ENCODE data around the gene TSGA10IP.

Gene TSGA10IP

DNA sequence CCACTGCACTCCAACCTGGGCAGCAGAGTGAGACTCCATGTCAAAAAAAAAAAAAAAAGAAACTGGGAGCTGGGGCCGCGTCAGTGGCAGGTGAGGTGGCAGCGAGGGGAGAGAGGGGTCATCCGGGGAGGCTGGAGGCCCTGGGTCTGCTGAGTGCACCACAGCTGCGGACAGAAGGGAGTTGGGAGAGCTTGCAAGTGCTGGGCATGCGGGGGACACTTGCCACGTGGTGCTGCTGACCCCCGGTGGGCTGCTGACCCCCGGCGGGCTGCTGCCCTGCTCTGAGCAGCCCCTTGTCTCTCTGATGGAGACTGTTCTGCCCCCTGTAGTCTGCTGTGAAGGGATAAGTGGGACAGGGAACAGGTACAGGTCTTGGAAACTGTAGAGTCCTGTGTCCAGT is 23.4 kb upstream of the TSGA10IP start:
- no CpG with 5 or more reads among the region's 10 CpGs for WGBS (ENCODE audit: extremely low coverage, insufficient coverage, insufficient read length)
- H3K4me1 ChIP-seq (ENCODE audit: control insufficient read depth in 1 of 2, insufficient read depth in 2 of 2, low read length in 2 of 2): peaks cover 20 to 21% of the 10 kb centered on the region in 2 experiments
- H3K4me2 ChIP-seq (ENCODE audit: low read length): no peak overlapping the region
- peaks cover 2% of the 10 kb centered on the region for H3K9me3 ChIP-seq (ENCODE audit: insufficient read depth, low read depth, low read length)
- no peak overlapping the region for H2BK120ac ChIP-seq (ENCODE audit: insufficient read depth, low read length, poor library complexity)
- H3K27ac ChIP-seq (ENCODE audit: low read depth, low read length): no peak overlapping the region
- no peak overlapping the region for H3K9ac ChIP-seq (ENCODE audit: low read length)
- H3K4me3 ChIP-seq (ENCODE audit: low read depth, low read length): no peak overlapping the region
- no peak overlapping the region for H4K8ac ChIP-seq (ENCODE audit: low read depth, low read length)
- H2BK12ac ChIP-seq (ENCODE audit: low read length): no peak overlapping the region
- peaks cover 26 to 29% of the 10 kb centered on the region in 2 experiments for H3K36me3 ChIP-seq (ENCODE audit: control insufficient read depth in 1 of 2, insufficient read depth in 2 of 2, low read length in 2 of 2)
- no peak overlapping the region for H3K18ac ChIP-seq (ENCODE audit: low read length)
- H2AFZ ChIP-seq (ENCODE audit: insufficient read depth, low read length, poor library complexity): no peak overlapping the region
- H3K23ac ChIP-seq (ENCODE audit: low read length): no peak overlapping the region
- H3K79me1 ChIP-seq (ENCODE audit: low read length): peaks cover 8% of the 10 kb centered on the region
- peaks cover 10% of the 10 kb centered on the region for H3K79me2 ChIP-seq (ENCODE audit: control insufficient read depth, insufficient read depth, low read length, poor library complexity)
- no peaks in the 10 kb centered on the region for H3K27me3 ChIP-seq (ENCODE audit: insufficient read depth, low read length)
- no peak overlapping the region for H2BK5ac ChIP-seq (ENCODE audit: low read depth, low read length, poor library complexity)
- H3K4ac ChIP-seq (ENCODE audit: low read depth, low read length): no peak overlapping the region
- H3K14ac ChIP-seq (ENCODE audit: low read length): no peak overlapping the region
- DNase-seq: no peak
- no peak overlapping the region for H4K91ac ChIP-seq (ENCODE audit: low read depth, low read length)
- no peak overlapping the region for H2AK5ac ChIP-seq (ENCODE audit: low read length)
- no peak overlapping the region for H4K12ac ChIP-seq (ENCODE audit: low read depth, low read length)

DNA sequence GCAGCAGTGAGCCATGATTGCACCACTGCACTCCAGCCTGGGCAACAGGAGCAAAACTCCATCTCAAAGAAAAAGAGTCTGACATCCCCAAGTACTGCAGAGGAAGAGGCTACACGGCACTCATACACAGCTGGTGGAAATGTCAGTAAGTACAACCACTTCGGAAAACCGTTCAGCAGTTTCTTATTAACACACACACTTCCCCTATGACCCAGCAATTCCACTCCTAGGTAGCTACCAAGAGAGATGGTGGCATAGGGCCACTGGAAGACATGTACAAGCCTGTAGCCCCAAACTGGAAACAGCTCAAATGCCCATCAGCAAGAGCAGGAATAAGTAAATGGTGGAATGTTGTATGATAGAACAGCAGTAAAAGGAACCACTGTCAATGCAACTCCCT is 22.7 kb upstream of the TSGA10IP start:
- no peak overlapping the region for H3K4ac ChIP-seq (ENCODE audit: low read depth, low read length)
- peaks cover 21 to 24% of the 10 kb centered on the region in 2 experiments for H3K36me3 ChIP-seq (ENCODE audit: control insufficient read depth in 1 of 2, insufficient read depth in 2 of 2, low read length in 2 of 2)
- peaks cover 13 to 16% of the 10 kb centered on the region in 2 experiments for H3K4me1 ChIP-seq (ENCODE audit: control insufficient read depth in 1 of 2, insufficient read depth in 2 of 2, low read length in 2 of 2)
- no peak overlapping the region for H3K18ac ChIP-seq (ENCODE audit: low read length)
- DNase-seq: no peak
- H4K8ac ChIP-seq (ENCODE audit: low read depth, low read length): no peak overlapping the region
- H4K12ac ChIP-seq (ENCODE audit: low read depth, low read length): no peak overlapping the region
- no peak overlapping the region for H4K91ac ChIP-seq (ENCODE audit: low read depth, low read length)
- no peak overlapping the region for H2BK12ac ChIP-seq (ENCODE audit: low read length)
- no peak overlapping the region for H2AFZ ChIP-seq (ENCODE audit: insufficient read depth, low read length, poor library complexity)
- no peak overlapping the region for H3K23ac ChIP-seq (ENCODE audit: low read length)
- no CpG with 5 or more reads among the region's 3 CpGs for WGBS (ENCODE audit: extremely low coverage, insufficient coverage, insufficient read length)
- no peak overlapping the region for H3K9ac ChIP-seq (ENCODE audit: low read length)
- H3K79me2 ChIP-seq (ENCODE audit: control insufficient read depth, insufficient read depth, low read length, poor library complexity): peaks cover 10% of the 10 kb centered on the region
- no peak overlapping the region for H2AK5ac ChIP-seq (ENCODE audit: low read length)
- no peak overlapping the region for H3K4me3 ChIP-seq (ENCODE audit: low read depth, low read length)
- no peak overlapping the region for H2BK5ac ChIP-seq (ENCODE audit: low read depth, low read length, poor library complexity)
- H2BK120ac ChIP-seq (ENCODE audit: insufficient read depth, low read length, poor library complexity): no peak overlapping the region
- H3K79me1 ChIP-seq (ENCODE audit: low read length): peaks cover 8% of the 10 kb centered on the region
- H3K14ac ChIP-seq (ENCODE audit: low read length): no peak overlapping the region
- H3K4me2 ChIP-seq (ENCODE audit: low read length): no peak overlapping the region
- H3K27ac ChIP-seq (ENCODE audit: low read depth, low read length): no peak overlapping the region
- peaks cover 2% of the 10 kb centered on the region for H3K9me3 ChIP-seq (ENCODE audit: insufficient read depth, low read depth, low read length)
- H3K27me3 ChIP-seq (ENCODE audit: insufficient read depth, low read length): no peaks in the 10 kb centered on the region

GRCh38 chr11:65925397-65925796 is 19.9 kb upstream of the TSGA10IP start:
- Histone ChIP-seq H2BK120ac (ENCODE audit: insufficient read depth, low read length, poor library complexity) (no peak overlapping the region), H3K4me3 (ENCODE audit: low read depth, low read length) (no peak overlapping the region), H4K8ac (ENCODE audit: low read depth, low read length) (no peak overlapping the region), H3K9ac (ENCODE audit: low read length) (no peak overlapping the region), H3K4ac (ENCODE audit: low read depth, low read length) (no peak overlapping the region), H2AFZ (ENCODE audit: insufficient read depth, low read length, poor library complexity) (no peak overlapping the region), H3K4me1 (ENCODE audit: control insufficient read depth in 1 of 2, insufficient read depth in 2 of 2, low read length in 2 of 2) (peaks cover 2% of the 10 kb centered on the region in 2 experiments), H3K9me3 (ENCODE audit: insufficient read depth, low read depth, low read length) (peaks cover 4% of the 10 kb centered on the region), H3K79me2 (ENCODE audit: control insufficient read depth, insufficient read depth, low read length, poor library complexity) (no peaks in the 10 kb centered on the region), H3K23ac (ENCODE audit: low read length) (no peak overlapping the region), H3K4me2 (ENCODE audit: low read length) (no peak overlapping the region), H3K18ac (ENCODE audit: low read length) (no peak overlapping the region), H3K27me3 (ENCODE audit: insufficient read depth, low read length) (no peaks in the 10 kb centered on the region), H3K36me3 (ENCODE audit: control insufficient read depth in 1 of 2, insufficient read depth in 2 of 2, low read length in 2 of 2) (peaks cover 16 to 22% of the 10 kb centered on the region in 2 experiments), H2BK5ac (ENCODE audit: low read depth, low read length, poor library complexity) (no peak overlapping the region), H3K27ac (ENCODE audit: low read depth, low read length) (no peak overlapping the region), H2BK12ac (ENCODE audit: low read length) (no peak overlapping the region), H4K91ac (ENCODE audit: low read depth, low read length) (no peak overlapping the region), H2AK5ac (ENCODE audit: low read length) (no peak overlapping the region), H4K12ac (ENCODE audit: low read depth, low read length) (no peak overlapping the region), H3K79me1 (ENCODE audit: low read length) (no peaks in the 10 kb centered on the region), H3K14ac (ENCODE audit: low read length) (no peak overlapping the region)
- WGBS (ENCODE audit: extremely low coverage, insufficient coverage, insufficient read length): no CpG with 5 or more reads among the region's 2 CpGs
- DNase-seq: no peak

DNA sequence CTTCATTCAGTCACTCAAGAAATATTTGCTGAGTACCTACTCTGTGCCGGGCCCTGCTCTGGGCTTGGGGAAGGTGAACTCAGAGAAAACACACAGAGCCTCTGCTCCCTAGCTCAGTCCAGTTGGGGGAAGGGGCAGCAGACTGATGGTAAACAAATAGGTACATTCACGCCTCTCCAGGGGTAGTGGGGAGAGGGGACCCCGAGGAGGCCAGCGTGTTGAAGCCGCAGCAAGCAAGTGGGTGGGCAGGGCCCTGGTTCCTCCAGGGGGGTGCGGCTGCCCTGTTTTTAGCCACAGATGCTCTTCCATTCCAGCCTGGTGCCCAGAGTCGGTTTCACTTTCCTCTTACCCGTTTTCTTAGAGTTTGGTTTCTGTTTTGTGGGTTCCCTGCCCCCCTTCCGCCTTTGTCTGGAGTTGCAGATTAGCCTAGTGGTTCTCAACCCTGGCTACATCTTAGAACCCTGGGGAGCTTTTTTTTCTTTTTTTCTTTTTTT is 17.3 kb upstream of the TSGA10IP start:
- Histone ChIP-seq H3K9me3 (ENCODE audit: insufficient read depth, low read depth, low read length) (peaks cover 2% of the 10 kb centered on the region), H3K14ac (ENCODE audit: low read length) (no peak overlapping the region), H3K79me1 (ENCODE audit: low read length) (no peaks in the 10 kb centered on the region), H3K18ac (ENCODE audit: low read length) (no peak overlapping the region), H3K4ac (ENCODE audit: low read depth, low read length) (no peak overlapping the region), H2BK12ac (ENCODE audit: low read length) (no peak overlapping the region), H3K36me3 (ENCODE audit: control insufficient read depth in 1 of 2, insufficient read depth in 2 of 2, low read length in 2 of 2) (peaks cover 0 to 1% of the 10 kb centered on the region in 2 experiments), H4K8ac (ENCODE audit: low read depth, low read length) (no peak overlapping the region), H4K91ac (ENCODE audit: low read depth, low read length) (no peak overlapping the region), H4K12ac (ENCODE audit: low read depth, low read length) (no peak overlapping the region), H3K27ac (ENCODE audit: low read depth, low read length) (no peak overlapping the region), H3K27me3 (ENCODE audit: insufficient read depth, low read length) (no peaks in the 10 kb centered on the region), H3K79me2 (ENCODE audit: control insufficient read depth, insufficient read depth, low read length, poor library complexity) (no peaks in the 10 kb centered on the region), H3K9ac (ENCODE audit: low read length) (no peak overlapping the region), H2AK5ac (ENCODE audit: low read length) (no peak overlapping the region), H3K4me1 (ENCODE audit: control insufficient read depth in 1 of 2, insufficient read depth in 2 of 2, low read length in 2 of 2) (no peaks in the 10 kb centered on the region), H3K4me3 (ENCODE audit: low read depth, low read length) (no peak overlapping the region), H2BK5ac (ENCODE audit: low read depth, low read length, poor library complexity) (no peak overlapping the region), H2BK120ac (ENCODE audit: insufficient read depth, low read length, poor library complexity) (no peak overlapping the region), H3K23ac (ENCODE audit: low read length) (no peak overlapping the region), H3K4me2 (ENCODE audit: low read length) (no peak overlapping the region), H2AFZ (ENCODE audit: insufficient read depth, low read length, poor library complexity) (no peak overlapping the region)
- no peak for DNase-seq
- no CpG with 5 or more reads among the region's 9 CpGs for WGBS (ENCODE audit: extremely low coverage, insufficient coverage, insufficient read length)
